ENCODE measurements around the gene SEMA3E.

The SEMA3E gene

GRCh38 chr7:83617858-83618257 is 31.1 kb downstream of the SEMA3E start:
- Histone ChIP-seq H3K9me3 (ENCODE audit: insufficient read depth, low read length) (no peaks in the 10 kb centered on the region), H3K36me3 (ENCODE audit: low read length) (no peaks in the 10 kb centered on the region), H3K9me2 (replicated peaks; ENCODE audit: insufficient read depth, low read length) (no peaks in the 10 kb centered on the region), H2AFZ (ENCODE audit: low read depth, low read length, severe bottlenecking) (no peak overlapping the region), H3K79me2 (ENCODE audit: insufficient read depth, low read length) (no peaks in the 10 kb centered on the region), H3K4me3 (ENCODE audit: insufficient read depth, low read length, poor library complexity, severe bottlenecking) (no peak overlapping the region), H3K27ac (ENCODE audit: low read depth, low read length) (no peak overlapping the region), H4K20me1 (ENCODE audit: low read depth, low read length) (no peaks in the 10 kb centered on the region; the same call in 1 of the 2 replicates), H3F3A (ENCODE audit: insufficient read depth) (no peaks in the 10 kb centered on the region), H3K9ac (ENCODE audit: low read length) (no peak overlapping the region), H3K27me3 (ENCODE audit: low read length) (no peaks in the 10 kb centered on the region), H3K4me2 (ENCODE audit: low read depth, low read length, poor library complexity, severe bottlenecking) (no peak overlapping the region)
- TF ChIP-seq, protein P1, sequence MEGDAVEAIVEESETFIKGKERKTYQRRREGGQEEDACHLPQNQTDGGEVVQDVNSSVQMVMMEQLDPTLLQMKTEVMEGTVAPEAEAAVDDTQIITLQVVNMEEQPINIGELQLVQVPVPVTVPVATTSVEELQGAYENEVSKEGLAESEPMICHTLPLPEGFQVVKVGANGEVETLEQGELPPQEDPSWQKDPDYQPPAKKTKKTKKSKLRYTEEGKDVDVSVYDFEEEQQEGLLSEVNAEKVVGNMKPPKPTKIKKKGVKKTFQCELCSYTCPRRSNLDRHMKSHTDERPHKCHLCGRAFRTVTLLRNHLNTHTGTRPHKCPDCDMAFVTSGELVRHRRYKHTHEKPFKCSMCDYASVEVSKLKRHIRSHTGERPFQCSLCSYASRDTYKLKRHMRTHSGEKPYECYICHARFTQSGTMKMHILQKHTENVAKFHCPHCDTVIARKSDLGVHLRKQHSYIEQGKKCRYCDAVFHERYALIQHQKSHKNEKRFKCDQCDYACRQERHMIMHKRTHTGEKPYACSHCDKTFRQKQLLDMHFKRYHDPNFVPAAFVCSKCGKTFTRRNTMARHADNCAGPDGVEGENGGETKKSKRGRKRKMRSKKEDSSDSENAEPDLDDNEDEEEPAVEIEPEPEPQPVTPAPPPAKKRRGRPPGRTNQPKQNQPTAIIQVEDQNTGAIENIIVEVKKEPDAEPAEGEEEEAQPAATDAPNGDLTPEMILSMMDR (IDR thresholded peaks at IDR 0.05; ENCODE audit: insufficient read depth, low read length, poor library complexity, severe bottlenecking): no peak
- TF ChIP-seq EZH2phosphoT487 (conservative IDR thresholded peaks at IDR 0.05; ENCODE audit: low read length): no peak

DNA sequence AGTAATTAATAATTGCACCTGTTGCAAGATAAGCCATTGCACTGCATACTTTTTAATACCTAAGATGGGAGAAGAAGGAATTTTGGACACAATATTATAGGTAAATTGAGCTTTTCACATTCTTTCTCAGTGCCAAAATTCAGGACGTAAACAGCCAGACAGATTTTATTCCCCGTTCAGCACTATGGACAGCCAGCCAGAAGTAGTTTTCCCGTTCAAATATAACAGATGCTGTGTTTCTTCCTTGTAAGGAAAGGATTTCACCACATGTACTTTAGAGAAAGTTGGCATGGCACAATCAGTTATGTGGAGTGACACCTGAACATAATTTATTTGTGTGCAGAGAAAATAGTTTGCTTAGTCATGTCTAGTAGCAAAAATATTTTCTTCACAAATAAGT is 34.8 kb downstream of the SEMA3E start:
- Histone ChIP-seq H3K9ac (ENCODE audit: low read length) (no peak overlapping the region), H3K9me3 (ENCODE audit: insufficient read depth, low read length) (no peaks in the 10 kb centered on the region), H3K4me3 (ENCODE audit: insufficient read depth, low read length, poor library complexity, severe bottlenecking) (no peak overlapping the region), H3K36me3 (ENCODE audit: low read length) (no peaks in the 10 kb centered on the region), H3K27ac (ENCODE audit: low read depth, low read length) (no peak overlapping the region), H3K79me2 (ENCODE audit: insufficient read depth, low read length) (no peaks in the 10 kb centered on the region), H2AFZ (ENCODE audit: low read depth, low read length, severe bottlenecking) (no peak overlapping the region), H3K4me2 (ENCODE audit: low read depth, low read length, poor library complexity, severe bottlenecking) (no peak overlapping the region), H3F3A (ENCODE audit: insufficient read depth) (no peaks in the 10 kb centered on the region), H3K9me2 (replicated peaks; ENCODE audit: insufficient read depth, low read length) (no peaks in the 10 kb centered on the region), H3K27me3 (ENCODE audit: low read length) (no peaks in the 10 kb centered on the region), H4K20me1 (ENCODE audit: low read depth, low read length) (no peaks in the 10 kb centered on the region; the same call in 1 of the 2 replicates)
- TF ChIP-seq, protein P1 (IDR thresholded peaks at IDR 0.05; ENCODE audit: insufficient read depth, low read length, poor library complexity, severe bottlenecking): no peak
- no peak for TF ChIP-seq EZH2phosphoT487 (conservative IDR thresholded peaks at IDR 0.05; ENCODE audit: low read length)

- Histone ChIP-seq H3K9me2 (replicated peaks; ENCODE audit: insufficient read depth, low read length) (no peaks in the 10 kb centered on the region), H4K20me1 (ENCODE audit: low read depth, low read length) (no peaks in the 10 kb centered on the region; the same call in 1 of the 2 replicates), H2AFZ (ENCODE audit: low read depth, low read length, severe bottlenecking) (no peak overlapping the region), H3F3A (ENCODE audit: insufficient read depth) (no peaks in the 10 kb centered on the region), H3K4me2 (ENCODE audit: low read depth, low read length, poor library complexity, severe bottlenecking) (no peak overlapping the region), H3K36me3 (ENCODE audit: low read length) (no peaks in the 10 kb centered on the region), H3K4me3 (ENCODE audit: insufficient read depth, low read length, poor library complexity, severe bottlenecking) (no peak overlapping the region), H3K27me3 (ENCODE audit: low read length) (no peaks in the 10 kb centered on the region), H3K9ac (ENCODE audit: low read length) (no peak overlapping the region), H3K27ac (ENCODE audit: low read depth, low read length) (no peak overlapping the region), H3K79me2 (ENCODE audit: insufficient read depth, low read length) (no peaks in the 10 kb centered on the region), H3K9me3 (ENCODE audit: insufficient read depth, low read length) (no peaks in the 10 kb centered on the region)
- TF ChIP-seq EZH2phosphoT487 (conservative IDR thresholded peaks at IDR 0.05; ENCODE audit: low read length): no peak
- TF ChIP-seq, protein P1 (IDR thresholded peaks at IDR 0.05; ENCODE audit: insufficient read depth, low read length, poor library complexity, severe bottlenecking): no peak
Measured at GRCh38 chr7:83613232-83613631, 35.7 kb downstream of the SEMA3E start.
